C4-2B (cell line): Measurements from ENCODE around the gene CKS1B.

Source experiments
- H3K27ac ChIP-seq: fragments of 450-650 bp; 2 replicates; pipeline ENCODE4 v1.5.1; 2017
- ZFX ChIP-seq: fragments of 450-650 bp; IDR thresholded peaks from 2 replicates; pipeline ENCODE4 v1.6.1; 2017
- TF ChIP-seq, protein P1 (sequence below): fragments of 450-650 bp; conservative IDR thresholded peaks from 2 replicates; pipeline ENCODE4 v1.5.1; 2017; ENCODE audit warnings: mild to moderate bottlenecking

The CKS1B gene

DNA sequence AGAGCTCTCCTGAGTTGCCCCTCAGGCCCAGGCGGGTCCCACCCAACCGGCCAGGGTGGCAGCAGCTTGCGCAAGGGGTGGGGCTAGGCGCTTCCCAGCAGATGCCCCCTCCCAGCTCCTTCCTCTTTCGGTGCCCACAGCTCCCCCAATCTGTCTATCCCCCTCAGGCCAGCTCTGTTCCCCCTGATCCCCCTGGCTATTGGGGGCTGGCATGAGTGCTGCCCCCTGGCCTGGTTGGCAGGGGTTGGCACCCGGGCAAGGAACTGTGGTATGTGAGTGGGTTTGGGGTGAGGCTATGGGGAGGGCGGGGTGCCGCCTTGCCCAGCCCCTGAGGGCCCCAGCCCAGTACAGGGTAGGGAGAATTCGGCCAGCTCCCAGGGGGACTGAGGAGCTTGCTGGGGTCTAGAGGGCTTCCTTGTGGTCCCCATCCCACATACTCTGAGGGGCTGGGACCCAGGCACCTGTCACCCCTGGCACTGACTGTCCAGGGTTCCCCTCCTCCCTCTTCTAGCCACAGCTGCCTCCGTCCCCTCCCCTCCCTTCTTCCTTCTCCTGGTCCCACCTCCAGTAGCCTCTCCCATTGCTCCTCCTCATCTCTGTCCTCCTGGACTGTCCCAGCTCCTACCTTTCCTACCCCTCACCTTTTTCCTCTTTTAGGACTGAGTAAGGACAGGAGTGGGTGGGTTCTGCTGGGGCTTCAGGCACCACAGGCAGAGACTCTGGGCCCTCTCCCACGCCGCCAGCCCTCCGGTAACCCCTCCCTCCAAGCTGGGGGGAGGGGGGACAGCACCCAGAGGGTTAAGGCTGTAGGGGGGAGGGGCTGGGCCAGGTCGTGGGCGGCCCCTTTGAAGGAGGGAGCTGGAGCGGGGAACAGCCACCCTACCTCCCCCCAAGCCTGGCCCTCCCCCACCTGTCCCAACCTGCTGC, 33.8 kb downstream of the CKS1B start:
- no peak for TF ChIP-seq ZFX
- TF ChIP-seq, protein P1, sequence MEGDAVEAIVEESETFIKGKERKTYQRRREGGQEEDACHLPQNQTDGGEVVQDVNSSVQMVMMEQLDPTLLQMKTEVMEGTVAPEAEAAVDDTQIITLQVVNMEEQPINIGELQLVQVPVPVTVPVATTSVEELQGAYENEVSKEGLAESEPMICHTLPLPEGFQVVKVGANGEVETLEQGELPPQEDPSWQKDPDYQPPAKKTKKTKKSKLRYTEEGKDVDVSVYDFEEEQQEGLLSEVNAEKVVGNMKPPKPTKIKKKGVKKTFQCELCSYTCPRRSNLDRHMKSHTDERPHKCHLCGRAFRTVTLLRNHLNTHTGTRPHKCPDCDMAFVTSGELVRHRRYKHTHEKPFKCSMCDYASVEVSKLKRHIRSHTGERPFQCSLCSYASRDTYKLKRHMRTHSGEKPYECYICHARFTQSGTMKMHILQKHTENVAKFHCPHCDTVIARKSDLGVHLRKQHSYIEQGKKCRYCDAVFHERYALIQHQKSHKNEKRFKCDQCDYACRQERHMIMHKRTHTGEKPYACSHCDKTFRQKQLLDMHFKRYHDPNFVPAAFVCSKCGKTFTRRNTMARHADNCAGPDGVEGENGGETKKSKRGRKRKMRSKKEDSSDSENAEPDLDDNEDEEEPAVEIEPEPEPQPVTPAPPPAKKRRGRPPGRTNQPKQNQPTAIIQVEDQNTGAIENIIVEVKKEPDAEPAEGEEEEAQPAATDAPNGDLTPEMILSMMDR, result no peak
- peak overlapping the region; percentile 99 for H3K27ac ChIP-seq

DNA sequence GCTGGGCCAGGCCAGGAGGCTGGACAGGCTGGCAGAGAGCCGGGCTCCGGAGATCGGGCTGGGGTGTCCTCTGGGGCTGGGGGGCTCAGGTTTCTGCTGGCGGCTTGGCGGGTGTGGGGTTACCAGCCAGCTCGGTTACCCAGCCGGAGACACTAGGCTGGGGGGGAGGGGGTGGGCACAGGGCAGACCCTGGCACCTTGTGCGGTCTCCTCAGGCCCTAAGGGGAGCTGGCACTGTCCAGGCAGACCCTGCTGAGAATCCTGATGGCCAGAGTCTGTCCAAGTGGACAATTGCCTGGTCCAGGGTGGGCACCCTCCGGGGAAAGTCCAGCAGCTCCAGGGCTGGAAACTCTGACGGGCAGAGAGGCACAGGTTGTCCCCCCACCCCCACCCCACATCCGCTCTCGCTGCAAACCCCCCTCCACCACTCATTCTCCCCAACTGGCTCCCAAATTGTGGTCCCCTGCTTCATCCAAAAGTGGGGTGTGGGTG, 34.8 kb downstream of the CKS1B start:
- peak overlapping the region; percentile 99 for H3K27ac ChIP-seq
- no peak for TF ChIP-seq ZFX
- TF ChIP-seq, protein P1, result no peak

DNA sequence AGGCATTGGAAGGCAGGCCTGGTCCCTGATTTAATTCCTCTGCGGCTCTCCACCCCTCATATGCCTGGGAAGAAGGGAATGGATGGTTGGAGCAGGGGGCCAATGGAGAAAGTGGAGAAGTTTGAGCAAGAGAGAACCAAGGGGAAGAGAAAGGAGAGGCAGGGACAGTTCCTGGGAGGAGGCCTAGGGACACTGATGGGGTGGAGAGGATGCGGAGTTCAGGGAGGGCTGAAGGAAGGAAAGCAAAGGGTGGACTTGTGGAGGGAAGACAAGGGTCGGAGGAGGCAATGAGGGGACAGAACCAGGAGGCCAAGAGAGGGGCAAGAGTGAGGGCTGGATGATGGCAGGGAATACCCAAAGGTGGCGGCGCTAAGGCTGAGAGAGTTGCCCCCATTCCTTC, 35.3 kb downstream of the CKS1B start:
- peak overlapping the region; percentile 99 for H3K27ac ChIP-seq
- TF ChIP-seq ZFX, result no peak
- TF ChIP-seq, protein P1, result no peak

DNA sequence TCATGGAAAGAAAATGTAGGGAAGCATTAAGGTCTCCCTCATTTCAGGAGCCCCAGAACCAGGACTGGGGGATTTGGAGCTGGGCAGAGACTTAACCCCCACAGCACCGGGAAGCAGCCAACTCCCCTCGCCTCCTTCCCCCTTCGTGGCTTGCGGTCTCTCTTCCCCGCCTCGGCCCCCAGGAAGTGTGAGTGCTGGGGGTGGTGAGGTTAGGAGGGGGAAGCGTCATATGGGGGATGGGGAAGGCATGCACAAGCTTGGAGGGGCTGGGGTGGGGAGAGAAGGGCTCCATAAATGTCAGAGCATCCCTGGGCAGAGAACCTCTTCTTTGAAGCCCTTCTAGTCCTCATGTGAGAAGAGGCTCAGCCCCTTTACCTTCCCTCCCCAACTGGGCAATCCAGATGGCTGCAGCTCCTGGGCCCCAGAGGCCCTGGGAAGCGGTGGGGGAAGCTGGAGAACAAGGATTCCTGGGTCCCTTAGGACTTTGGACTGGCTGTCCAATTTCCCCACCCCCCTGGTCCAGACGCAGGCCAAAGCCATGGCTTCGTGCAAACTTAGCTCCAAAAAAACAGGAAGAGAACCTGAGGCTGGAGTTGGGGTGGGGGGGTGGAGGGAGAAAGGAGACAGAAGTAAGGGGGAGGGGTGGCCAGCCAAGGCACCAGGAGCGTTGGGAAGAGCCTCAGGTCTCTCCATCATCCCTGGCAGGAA, 35.9 kb downstream of the CKS1B start:
- no peak for TF ChIP-seq ZFX
- TF ChIP-seq, protein P1, result no peak
- H3K27ac ChIP-seq, result peak overlapping the region; percentile 6

DNA sequence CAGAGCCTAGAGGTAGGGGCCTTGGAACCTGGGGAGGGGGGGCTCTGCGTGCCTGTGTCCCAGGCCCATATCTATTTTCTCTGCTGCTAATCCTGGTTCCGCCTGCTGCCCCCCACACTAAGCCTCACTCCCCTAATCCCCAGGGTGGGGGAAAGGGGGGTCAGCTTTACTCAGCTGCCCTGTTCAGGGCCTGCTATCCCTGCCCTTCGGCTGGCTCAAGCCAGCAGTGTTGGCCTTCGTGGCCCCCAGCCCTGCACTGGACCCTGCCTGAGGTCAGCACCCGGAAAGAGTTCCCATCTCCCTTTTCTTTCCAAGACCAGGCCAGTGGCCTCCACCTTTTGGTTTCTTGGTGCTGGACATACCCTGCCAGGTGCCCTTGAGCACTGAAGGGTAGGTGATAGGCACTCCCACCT, 36.5 kb downstream of the CKS1B start:
- peak overlapping the region; percentile 6 for H3K27ac ChIP-seq

DNA sequence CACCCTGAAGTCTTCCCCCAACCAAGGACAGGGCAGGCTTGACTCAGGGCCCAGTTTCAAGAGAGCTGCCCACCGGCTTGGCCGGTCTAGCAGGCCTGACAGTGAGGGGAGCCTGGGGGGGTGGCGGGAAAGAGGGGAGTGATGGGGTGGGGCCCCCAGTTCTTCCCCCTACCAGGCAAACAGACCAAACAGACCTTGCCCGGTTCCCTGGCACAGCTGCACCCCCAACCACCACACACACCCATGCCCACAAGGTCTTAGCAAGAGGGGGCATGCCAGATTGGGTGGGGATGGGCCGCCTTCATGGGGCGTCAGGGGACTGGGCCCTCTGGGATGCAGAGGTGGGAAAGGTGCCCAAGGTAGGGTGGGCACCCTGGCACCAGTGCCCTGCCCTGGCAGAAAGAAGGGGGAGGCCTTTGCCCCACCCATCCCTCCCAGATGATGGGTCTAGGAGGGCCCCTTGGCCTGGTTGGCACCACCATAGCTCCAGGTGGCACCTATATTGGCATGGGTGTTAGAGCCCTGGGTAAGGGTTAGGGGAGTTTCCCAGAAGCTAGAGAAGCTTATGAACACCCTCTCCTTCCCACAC, 37.0 kb downstream of the CKS1B start:
- peak overlapping the region; percentile 16 for H3K27ac ChIP-seq
- TF ChIP-seq, protein P1, result no peak

More for the DNA sequence above, 36.5 kb downstream of the CKS1B start:
- TF ChIP-seq, protein P1, result no peak
- no peak for TF ChIP-seq ZFX
